Measurements from ENCODE around the gene CUZD1. TPM values are rescaled to one million over a fixed set of nuclear protein-coding genes. Genes with fewer than 3 reads are reported as not detected.

The CUZD1 gene
- polyA plus RNA-seq, 1 of the 3 experiments (the other 2 are of a cell fraction): 0.89 TPM

DNA sequence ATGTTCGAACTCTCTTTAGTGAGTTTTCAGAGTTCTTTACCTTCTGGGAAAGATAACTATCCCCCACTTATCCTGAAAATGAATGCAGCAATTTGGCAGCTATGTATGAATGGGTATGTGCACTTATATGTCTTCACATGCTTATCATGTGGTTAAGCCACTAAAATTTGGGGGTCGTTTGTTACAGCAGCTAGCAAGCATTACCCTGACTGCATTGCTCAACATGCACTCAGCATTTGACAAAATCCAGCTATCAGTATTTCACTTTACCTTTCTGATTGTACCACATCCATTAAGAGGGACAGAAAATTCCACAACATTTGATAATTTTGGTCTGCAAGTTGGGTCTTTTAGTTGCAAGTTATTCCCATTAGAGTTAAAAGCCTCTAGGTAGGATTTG is 9.7 kb downstream of the CUZD1 start:
- no peak overlapping the region for H2AFZ ChIP-seq (ENCODE audit: low read depth)
- H3K79me2 ChIP-seq (ENCODE audit: insufficient read depth): no peaks in the 10 kb centered on the region
- H3K27me3 ChIP-seq (ENCODE audit: insufficient read depth): no peaks in the 10 kb centered on the region
- ChIA-PET POLR2A (no interaction called here), CTCF (interaction anchor here (1.2 kb wide), 1 partner anchor 15 kb away, joined by 3 read pairs; no protein-coding TSS in a partner anchor)
- peaks cover 9 to 12% of the 10 kb centered on the region in 2 experiments for H3K36me3 ChIP-seq (replicated peaks in 1 of 2; ENCODE audit: control insufficient read depth in 1 of 2, insufficient read depth in 2 of 2, low read length in 1 of 2)
- WGBS (ENCODE audit: low lambda C conversion rate): 62% methylated on average over 2 of the region's 2 CpGs
- TF ChIP-seq ELF1 (IDR thresholded peaks at IDR 0.05) (no peak), MEF2A (IDR thresholded peaks at IDR 0.05; ENCODE audit: borderline replicate concordance, low read depth) (no peak), SIN3A (IDR thresholded peaks at IDR 0.05; ENCODE audit: borderline replicate concordance, low read depth, low read length) (no peak), GATA2 (CRISPR knock-in tag; IDR thresholded peaks at IDR 0.05) (no peak), YY1 (IDR thresholded peaks at IDR 0.05; ENCODE audit: low read depth) (no peak), TAF1 (IDR thresholded peaks at IDR 0.05; ENCODE audit: borderline replicate concordance, low read depth, low read length) (no peak), RFX5 (IDR thresholded peaks at IDR 0.05; ENCODE audit: low read length) (no peak)
- TF ChIP-seq, protein P1, sequence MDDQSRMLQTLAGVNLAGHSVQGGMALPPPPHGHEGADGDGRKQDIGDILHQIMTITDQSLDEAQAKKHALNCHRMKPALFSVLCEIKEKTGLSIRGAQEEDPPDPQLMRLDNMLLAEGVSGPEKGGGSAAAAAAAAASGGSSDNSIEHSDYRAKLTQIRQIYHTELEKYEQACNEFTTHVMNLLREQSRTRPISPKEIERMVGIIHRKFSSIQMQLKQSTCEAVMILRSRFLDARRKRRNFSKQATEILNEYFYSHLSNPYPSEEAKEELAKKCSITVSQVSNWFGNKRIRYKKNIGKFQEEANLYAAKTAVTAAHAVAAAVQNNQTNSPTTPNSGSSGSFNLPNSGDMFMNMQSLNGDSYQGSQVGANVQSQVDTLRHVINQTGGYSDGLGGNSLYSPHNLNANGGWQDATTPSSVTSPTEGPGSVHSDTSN (IDR thresholded peaks at IDR 0.05): no peak
- TF ChIP-seq, protein P2, sequence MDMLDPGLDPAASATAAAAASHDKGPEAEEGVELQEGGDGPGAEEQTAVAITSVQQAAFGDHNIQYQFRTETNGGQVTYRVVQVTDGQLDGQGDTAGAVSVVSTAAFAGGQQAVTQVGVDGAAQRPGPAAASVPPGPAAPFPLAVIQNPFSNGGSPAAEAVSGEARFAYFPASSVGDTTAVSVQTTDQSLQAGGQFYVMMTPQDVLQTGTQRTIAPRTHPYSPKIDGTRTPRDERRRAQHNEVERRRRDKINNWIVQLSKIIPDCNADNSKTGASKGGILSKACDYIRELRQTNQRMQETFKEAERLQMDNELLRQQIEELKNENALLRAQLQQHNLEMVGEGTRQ (IDR thresholded peaks at IDR 0.05; ENCODE audit: borderline replicate concordance, low read depth, low read length): no peak
- no peaks in the 10 kb centered on the region for H4K20me1 ChIP-seq (ENCODE audit: insufficient read depth)
- no peak for DNase-seq
- H3K9me3 ChIP-seq: no peaks in the 10 kb centered on the region
- H3F3A ChIP-seq (replicated peaks; ENCODE audit: insufficient read depth): no peaks in the 10 kb centered on the region
- H3K4me1 ChIP-seq (ENCODE audit: control insufficient read depth in 1 of 2, insufficient read depth in 2 of 2, low read depth in 1 of 2, low read length in 1 of 2): no peaks in the 10 kb centered on the region
- H3K27ac ChIP-seq (ENCODE audit: low read depth in 2 of 2, low read length in 1 of 2): no peak overlapping the region
- H3K9ac ChIP-seq: no peak overlapping the region
- no peaks in the 10 kb centered on the region for H3K9me2 ChIP-seq
- H3K4me2 ChIP-seq: no peak overlapping the region
- H3K4me3 ChIP-seq (ENCODE audit: low read depth in 2 of 2, low read length in 1 of 2): no peak overlapping the region

DNA sequence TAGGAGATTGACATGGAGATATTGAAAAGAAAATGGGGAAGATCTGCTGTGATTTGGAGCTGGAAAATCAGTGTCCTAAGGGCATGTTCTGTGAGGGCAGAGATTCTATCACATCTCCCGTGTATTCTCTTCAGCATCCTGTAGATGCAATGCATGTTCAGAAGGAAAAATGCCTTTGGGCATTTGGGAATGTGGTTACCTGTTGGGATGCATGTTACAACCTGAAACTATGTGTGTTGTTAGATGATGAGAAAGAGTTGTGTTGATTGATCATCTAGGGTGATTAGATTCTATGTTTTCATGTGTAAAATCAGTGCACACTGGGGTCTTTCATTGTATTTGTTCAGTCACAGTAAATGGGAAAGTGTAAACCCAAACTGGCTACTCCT is 14.7 kb downstream of the CUZD1 start:
- H3F3A ChIP-seq (replicated peaks; ENCODE audit: insufficient read depth): no peaks in the 10 kb centered on the region
- H3K9ac ChIP-seq: no peak overlapping the region
- 18% methylated on average over 1 of the region's 1 CpG for WGBS (ENCODE audit: low lambda C conversion rate)
- no peak overlapping the region for H2AFZ ChIP-seq (ENCODE audit: low read depth)
- CTCF ChIA-PET: no interaction called here
- H3K4me2 ChIP-seq: no peak overlapping the region
- no peaks in the 10 kb centered on the region for H3K9me3 ChIP-seq
- no peak for DNase-seq
- TF ChIP-seq RFX5 (IDR thresholded peaks at IDR 0.05; ENCODE audit: low read length): no peak
- no peak for TF ChIP-seq RAD21 (IDR thresholded peaks at IDR 0.05; ENCODE audit: low read length)
- TF ChIP-seq ELF1 (IDR thresholded peaks at IDR 0.05): no peak
- no peak for TF ChIP-seq FOXJ3 (CRISPR knock-in tag; IDR thresholded peaks at IDR 0.05)
- no peak for TF ChIP-seq SIN3A (IDR thresholded peaks at IDR 0.05; ENCODE audit: borderline replicate concordance, low read depth, low read length)
- TF ChIP-seq TCF12 (IDR thresholded peaks at IDR 0.05): no peak
- TF ChIP-seq MEF2A (IDR thresholded peaks at IDR 0.05; ENCODE audit: borderline replicate concordance, low read depth): no peak
- TF ChIP-seq GATA2 (CRISPR knock-in tag; IDR thresholded peaks at IDR 0.05): no peak
- TF ChIP-seq, protein P3, sequence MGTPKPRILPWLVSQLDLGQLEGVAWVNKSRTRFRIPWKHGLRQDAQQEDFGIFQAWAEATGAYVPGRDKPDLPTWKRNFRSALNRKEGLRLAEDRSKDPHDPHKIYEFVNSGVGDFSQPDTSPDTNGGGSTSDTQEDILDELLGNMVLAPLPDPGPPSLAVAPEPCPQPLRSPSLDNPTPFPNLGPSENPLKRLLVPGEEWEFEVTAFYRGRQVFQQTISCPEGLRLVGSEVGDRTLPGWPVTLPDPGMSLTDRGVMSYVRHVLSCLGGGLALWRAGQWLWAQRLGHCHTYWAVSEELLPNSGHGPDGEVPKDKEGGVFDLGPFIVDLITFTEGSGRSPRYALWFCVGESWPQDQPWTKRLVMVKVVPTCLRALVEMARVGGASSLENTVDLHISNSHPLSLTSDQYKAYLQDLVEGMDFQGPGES (IDR thresholded peaks at IDR 0.05; ENCODE audit: low read depth, low read length): no peak
- TF ChIP-seq, protein P4, sequence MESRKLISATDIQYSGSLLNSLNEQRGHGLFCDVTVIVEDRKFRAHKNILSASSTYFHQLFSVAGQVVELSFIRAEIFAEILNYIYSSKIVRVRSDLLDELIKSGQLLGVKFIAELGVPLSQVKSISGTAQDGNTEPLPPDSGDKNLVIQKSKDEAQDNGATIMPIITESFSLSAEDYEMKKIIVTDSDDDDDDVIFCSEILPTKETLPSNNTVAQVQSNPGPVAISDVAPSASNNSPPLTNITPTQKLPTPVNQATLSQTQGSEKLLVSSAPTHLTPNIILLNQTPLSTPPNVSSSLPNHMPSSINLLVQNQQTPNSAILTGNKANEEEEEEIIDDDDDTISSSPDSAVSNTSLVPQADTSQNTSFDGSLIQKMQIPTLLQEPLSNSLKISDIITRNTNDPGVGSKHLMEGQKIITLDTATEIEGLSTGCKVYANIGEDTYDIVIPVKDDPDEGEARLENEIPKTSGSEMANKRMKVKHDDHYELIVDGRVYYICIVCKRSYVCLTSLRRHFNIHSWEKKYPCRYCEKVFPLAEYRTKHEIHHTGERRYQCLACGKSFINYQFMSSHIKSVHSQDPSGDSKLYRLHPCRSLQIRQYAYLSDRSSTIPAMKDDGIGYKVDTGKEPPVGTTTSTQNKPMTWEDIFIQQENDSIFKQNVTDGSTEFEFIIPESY (IDR thresholded peaks at IDR 0.05; ENCODE audit: borderline replicate concordance, low read depth): no peak
- no peak for TF ChIP-seq MXI1 (IDR thresholded peaks at IDR 0.05; ENCODE audit: low read depth, low read length)
- no peak for TF ChIP-seq CHD2 (IDR thresholded peaks at IDR 0.05; ENCODE audit: low read length, partially characterized antibody)
- no peak for TF ChIP-seq JUND (IDR thresholded peaks at IDR 0.05)
- no peak for TF ChIP-seq NFIC (IDR thresholded peaks at IDR 0.05; ENCODE audit: borderline replicate concordance)
- TF ChIP-seq GABPA (IDR thresholded peaks at IDR 0.05; ENCODE audit: low read depth): no peak
- no peak for TF ChIP-seq NRF1 (IDR thresholded peaks at IDR 0.05; ENCODE audit: low read depth, low read length)
- TF ChIP-seq, protein P5, sequence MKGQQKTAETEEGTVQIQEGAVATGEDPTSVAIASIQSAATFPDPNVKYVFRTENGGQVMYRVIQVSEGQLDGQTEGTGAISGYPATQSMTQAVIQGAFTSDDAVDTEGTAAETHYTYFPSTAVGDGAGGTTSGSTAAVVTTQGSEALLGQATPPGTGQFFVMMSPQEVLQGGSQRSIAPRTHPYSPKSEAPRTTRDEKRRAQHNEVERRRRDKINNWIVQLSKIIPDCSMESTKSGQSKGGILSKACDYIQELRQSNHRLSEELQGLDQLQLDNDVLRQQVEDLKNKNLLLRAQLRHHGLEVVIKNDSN (IDR thresholded peaks at IDR 0.05; ENCODE audit: borderline replicate concordance, low read depth): no peak
- no peak overlapping the region for H3K4me3 ChIP-seq (ENCODE audit: low read depth in 2 of 2, low read length in 1 of 2)
- H3K79me2 ChIP-seq (ENCODE audit: insufficient read depth): no peaks in the 10 kb centered on the region
- H3K36me3 ChIP-seq (replicated peaks in 1 of 2; ENCODE audit: control insufficient read depth in 1 of 2, insufficient read depth in 2 of 2, low read length in 1 of 2): peaks cover 5 to 11% of the 10 kb centered on the region in 2 experiments
- no peaks in the 10 kb centered on the region for H4K20me1 ChIP-seq (ENCODE audit: insufficient read depth)
- H3K27ac ChIP-seq (ENCODE audit: low read depth in 2 of 2, low read length in 1 of 2): no peak overlapping the region
- POLR2A ChIA-PET: no interaction called here
- H3K9me2 ChIP-seq: no peaks in the 10 kb centered on the region
- no peaks in the 10 kb centered on the region for H3K4me1 ChIP-seq (ENCODE audit: control insufficient read depth in 1 of 2, insufficient read depth in 2 of 2, low read depth in 1 of 2, low read length in 1 of 2)
- H3K27me3 ChIP-seq (ENCODE audit: insufficient read depth): peaks cover 6% of the 10 kb centered on the region; the same call in 1 of the 2 replicates

All from SK-N-SH (cell line).